H1 (cell line): ENCODE data around the gene ELF4. TPM values are rescaled to one million over a fixed set of nuclear protein-coding genes. Genes with fewer than 3 reads are reported as not detected.

Source experiments
- CTCF ChIA-PET: fragments of 300-600 bp; sonication (Branson Sonifier 250); formaldehyde crosslinking; loops from one replicate; lab custom pipeline; 2021; ENCODE audit not compliant: partially characterized antibody; lab: Charles Lee
- POLR2A ChIA-PET: fragments of 300-600 bp; sonication (Branson Sonifier 250); formaldehyde crosslinking; loops from one replicate; lab custom pipeline; 2021; ENCODE audit warnings: inconsistent platforms; ENCODE audit not compliant: partially characterized antibody; lab: Charles Lee
- DNase-seq, 2 experiments: peaks; one replicate each; pipeline versions ENCODE4 v3.0.0 to v3.0.0-alpha.2; 2010 to 2022; ENCODE audit warnings: low spot score in 2 of 2, low read depth in 1 of 2, mixed read lengths in 1 of 2
- FAIRE-seq: peaks from 2 replicates; lab custom pipeline; 2011; peaks lifted over from hg19 to GRCh38; lab: Jason Lieb, UNC
- H2AFZ ChIP-seq: 2 replicates; pipeline ENCODE4 v1.8.1; 2012; ENCODE audit warnings: low read length, inconsistent platforms
- H2AK5ac ChIP-seq: 2 replicates; pipeline ENCODE4 v1.6.1; 2013; ENCODE audit warnings: low read depth, low read length
- H2BK120ac ChIP-seq: replicated peaks from 2 replicates; pipeline ENCODE3; 2013; ENCODE audit warnings: low read depth, low read length, inconsistent platforms
- H2BK12ac ChIP-seq: 2 replicates; pipeline ENCODE4 v1.6.1; 2013; ENCODE audit warnings: low read depth, low read length
- H2BK15ac ChIP-seq: 2 replicates; pipeline ENCODE4 v1.6.1; 2013; ENCODE audit warnings: low read length
- H2BK20ac ChIP-seq: 2 replicates; pipeline ENCODE4 v1.6.1; 2013; ENCODE audit warnings: low read length
- H2BK5ac ChIP-seq: 2 replicates; pipeline ENCODE4 v1.6.1; 2013; ENCODE audit warnings: low read depth, low read length
- H3K14ac ChIP-seq: 2 replicates; pipeline ENCODE4 v1.6.1; 2013; ENCODE audit warnings: inconsistent platforms; ENCODE audit not compliant: insufficient read length
- H3K18ac ChIP-seq: 2 replicates; pipeline ENCODE4 v1.6.1; 2013; ENCODE audit warnings: low read length; ENCODE audit errors: extremely low read depth
- H3K23ac ChIP-seq: 2 replicates; pipeline ENCODE4 v1.6.1; 2013; ENCODE audit warnings: inconsistent platforms; ENCODE audit not compliant: insufficient read length
- H3K23me2 ChIP-seq: 2 replicates; pipeline ENCODE4 v1.6.1; 2013; ENCODE audit warnings: low read depth, low read length
- H3K27ac ChIP-seq: 2 replicates; pipeline ENCODE4 v1.6.1; 2011; ENCODE audit warnings: low read depth, low read length, inconsistent platforms
- H3K27me3 ChIP-seq, 4 experiments: replicated peaks in 1 of 4; 1 replicate in 1 of 4; 2 replicates in 3 of 4; pipeline versions ENCODE4 v1.6.1 to v1.8.1; 2011 to 2013; ENCODE audit warnings: low read length in 3 of 4, mild to moderate bottlenecking in 3 of 4, inconsistent platforms in 2 of 4, mixed read lengths in 2 of 4, moderate library complexity in 1 of 4; ENCODE audit not compliant: control insufficient read depth in 3 of 4, insufficient read depth in 3 of 4; ENCODE audit errors: extremely low read depth in 1 of 4
- H3K36me3 ChIP-seq, 4 experiments: 2 replicates each; pipeline versions ENCODE4 v1.6.1 to v1.8.1; 2011 to 2013; ENCODE audit warnings: mild to moderate bottlenecking in 4 of 4, low read length in 3 of 4, moderate library complexity in 2 of 4, control low read depth in 1 of 4, inconsistent platforms in 1 of 4; ENCODE audit not compliant: insufficient read depth in 4 of 4, control insufficient read depth in 2 of 4
- H3K4ac ChIP-seq: replicated peaks from 2 replicates; pipeline ENCODE3; 2013; ENCODE audit warnings: low read length, low read depth, mixed read lengths, inconsistent platforms; ENCODE audit not compliant: insufficient read length
- H3K4me1 ChIP-seq, 4 experiments: replicated peaks in 1 of 4; 1 replicate in 1 of 4; 2 replicates in 3 of 4; pipeline versions ENCODE4 v1.6.1 to v1.8.1; 2011 to 2013; ENCODE audit warnings: low read length in 3 of 4, inconsistent platforms in 2 of 4, mixed read lengths in 1 of 4; ENCODE audit not compliant: insufficient read depth in 4 of 4, control insufficient read depth in 3 of 4
- H3K4me2 ChIP-seq, 2 experiments: 2 replicates each; pipeline versions ENCODE4 v1.6.1 to v1.8.1; 2011 to 2013; ENCODE audit warnings: low read depth in 2 of 2, low read length in 2 of 2, control low read depth in 1 of 2, inconsistent platforms in 1 of 2, mild to moderate bottlenecking in 1 of 2; ENCODE audit not compliant: insufficient read depth in 1 of 2
- H3K4me3 ChIP-seq, 4 experiments: fragments of 200-600, 300-600 bp in 1 of 4; sonication (generic), shearing (Covaris generic), sonication (Bioruptor Twin) in 1 of 4; 2 replicates each; pipeline versions ENCODE4 v1.5.1 to v1.8.1; 2011 to 2016; ENCODE audit warnings: low read length in 4 of 4, low read depth in 3 of 4, control low read depth in 2 of 4, inconsistent platforms in 2 of 4, mild to moderate bottlenecking in 2 of 4, mixed read lengths in 1 of 4, moderate library complexity in 1 of 4; ENCODE audit not compliant: insufficient read depth in 2 of 4; ENCODE audit errors: extremely low read depth in 1 of 4
- H3K56ac ChIP-seq: replicated peaks from 2 replicates; pipeline ENCODE3; 2013; ENCODE audit warnings: low read depth, mild to moderate bottlenecking, mixed read lengths, low read length, inconsistent platforms; ENCODE audit not compliant: insufficient read length
- H3K79me1 ChIP-seq: 2 replicates; pipeline ENCODE4 v1.6.1; 2013; ENCODE audit warnings: low read depth, low read length, control low read depth
- H3K79me2 ChIP-seq, 2 experiments: 2 replicates each; pipeline versions ENCODE4 v1.6.1 to v1.8.1; 2012 to 2013; ENCODE audit warnings: low read length in 2 of 2, mild to moderate bottlenecking in 2 of 2, inconsistent platforms in 1 of 2; ENCODE audit not compliant: insufficient read depth in 2 of 2, control insufficient read depth in 1 of 2
- H3K9ac ChIP-seq, 4 experiments: replicated peaks in 1 of 4; 1 replicate in 1 of 4; 2 replicates in 3 of 4; pipeline versions ENCODE4 v1.6.1 to v1.8.1; 2011 to 2013; ENCODE audit warnings: low read depth in 3 of 4, low read length in 3 of 4, control low read depth in 2 of 4, mild to moderate bottlenecking in 2 of 4, moderate library complexity in 2 of 4, inconsistent platforms in 1 of 4; ENCODE audit errors: extremely low read depth in 1 of 4
- H3K9me3 ChIP-seq, 2 experiments: 2 replicates each; pipeline versions ENCODE4 v1.6.1 to v1.8.1; 2012 to 2013; ENCODE audit warnings: mild to moderate bottlenecking in 2 of 2, moderate library complexity in 2 of 2, control low read depth in 1 of 2, inconsistent platforms in 1 of 2, low read depth in 1 of 2, low read length in 1 of 2, mixed read lengths in 1 of 2; ENCODE audit not compliant: insufficient read depth in 2 of 2
- H4K20me1 ChIP-seq, 2 experiments: replicated peaks in 1 of 2; 2 replicates each; pipeline versions ENCODE3 to v1.8.1; 2011 to 2013; ENCODE audit warnings: inconsistent platforms in 2 of 2, low read length in 2 of 2, mild to moderate bottlenecking in 1 of 2; ENCODE audit not compliant: insufficient read depth in 2 of 2, control insufficient read depth in 1 of 2
- H4K5ac ChIP-seq: 2 replicates; pipeline ENCODE4 v1.6.1; 2013; ENCODE audit warnings: low read length, low read depth, mixed read lengths, inconsistent platforms; ENCODE audit not compliant: insufficient read length
- H4K8ac ChIP-seq: 2 replicates; pipeline ENCODE4 v1.8.0; 2013; ENCODE audit warnings: mild to moderate bottlenecking, moderate library complexity, low read length, inconsistent platforms; ENCODE audit not compliant: insufficient read depth; ENCODE audit errors: extremely low read depth
- H4K91ac ChIP-seq: replicated peaks from 2 replicates; pipeline ENCODE3; 2013; ENCODE audit warnings: low read length, mixed read lengths, inconsistent platforms; ENCODE audit not compliant: insufficient read length
- EZH2 ChIP-seq: fragments of 200-600 bp; sonication (generic); IDR thresholded peaks from 2 replicates; pipeline ENCODE4 v1.7.1; 2012; ENCODE audit warnings: low read depth, mild to moderate bottlenecking, moderate library complexity, low read length, inconsistent platforms; ENCODE audit not compliant: severe bottlenecking
- KDM4A ChIP-seq: IDR thresholded peaks from one replicate; pipeline ENCODE4 v1.7.1; 2012; ENCODE audit warnings: low read depth, mild to moderate bottlenecking, moderate library complexity, low read length, inconsistent platforms; ENCODE audit not compliant: severe bottlenecking
- MAX ChIP-seq: IDR thresholded peaks from 2 replicates; pipeline ENCODE4 v1.6.1; 2012; ENCODE audit warnings: inconsistent platforms
- NRF1 ChIP-seq: IDR thresholded peaks from 2 replicates; pipeline ENCODE4 v1.6.1; 2011; ENCODE audit warnings: mild to moderate bottlenecking, low read depth, low read length, improper control_type of control experiment
- RAD21 ChIP-seq, 2 experiments: IDR thresholded peaks in 1 of 2; conservative IDR thresholded peaks in 1 of 2; 2 replicates each; pipeline ENCODE4 v1.6.1; 2011; ENCODE audit warnings: low read depth in 2 of 2, low read length in 2 of 2, improper control_type of control experiment in 1 of 2, inconsistent platforms in 1 of 2, mild to moderate bottlenecking in 1 of 2, moderate library complexity in 1 of 2
- SAP30 ChIP-seq: fragments of 300-600 bp; sonication (generic); IDR thresholded peaks from 2 replicates; pipeline ENCODE4 v1.7.1; 2012; ENCODE audit warnings: low read length, moderate library complexity, mild to moderate bottlenecking, inconsistent platforms; ENCODE audit not compliant: insufficient read depth, insufficient replicate concordance
- SP2 ChIP-seq: IDR thresholded peaks from 2 replicates; pipeline ENCODE4 v1.6.1; 2012; ENCODE audit warnings: mild to moderate bottlenecking, low read length, inconsistent platforms
- SUZ12 ChIP-seq: fragments of 200-600 bp; sonication (generic); IDR thresholded peaks from 2 replicates; pipeline ENCODE4 v1.6.1; 2012; ENCODE audit warnings: mild to moderate bottlenecking, inconsistent platforms, low read length, moderate library complexity, mixed read lengths
- ZNF274 ChIP-seq: IDR thresholded peaks from 2 replicates; pipeline ENCODE4 v1.7.0; 2012; ENCODE audit warnings: low read length, borderline replicate concordance; ENCODE audit errors: extremely low read depth
- WGBS, 2 experiments: shearing (Covaris generic) in 1 of 2; methylation state at CpG; one replicate each; pipeline versions ENCODE4 v1.1.6 to v1.1.7; 2013 to 2015; ENCODE audit warnings: low lambda C conversion rate in 2 of 2, mixed read lengths in 2 of 2, inconsistent platforms in 1 of 2, low coverage in 1 of 2, missing lambda C conversion rate in 1 of 2; ENCODE audit not compliant: insufficient replicate concordance in 2 of 2, insufficient coverage in 1 of 2, insufficient read length in 1 of 2; ENCODE audit errors: extremely low coverage in 1 of 2, missing lambda C conversion rate in 1 of 2; 5-methylcytosine and 5-hydroxymethylcytosine counted together
- polyA plus RNA-seq, 7 experiments: library from polyadenylated mRNA; depleted of rRNA in 3 of 7; stranded (reverse) in 5 of 7; unstranded in 2 of 7; fragments of >200 nt in 5 of 7; fragments of 200-250 nt in 2 of 7; gene quantifications; 1 replicate in 5 of 7; 2 replicates in 1 of 7; 4 replicates in 1 of 7; pipeline versions ENCODE4 v1.2.1 to v1.2.3, GENCODE V29; 2011 to 2013; ENCODE audit warnings: missing spikeins in 2 of 7, mixed read lengths in 2 of 7
- total RNA-seq: library from RNA; stranded (reverse); fragmentation: NEBNext Ultra II Directional; extraction: Animal tissue kit (Norgen Biotek cat#: 25700); gene quantifications from 2 replicates; pipeline ENCODE4 v1.2.1, GENCODE V29; 2021

Gene ELF4
- total and polyA plus RNA-seq, 2 of the 8 experiments (the other 6 are each of a cell fraction or from before 2014, with no cell fraction given): 1.8 to 2.0 TPM

- peak in 1 of 2 experiments; percentile 53 for DNase-seq
- TF ChIP-seq SP2: no peak
- peak; percentile 72 for TF ChIP-seq MAX
- no peak for TF ChIP-seq NRF1
- peak; percentile 60 for TF ChIP-seq EZH2
- no peak for TF ChIP-seq SAP30
- TF ChIP-seq RAD21 (IDR thresholded peaks at IDR 0.05 in 1 of 2, conservative IDR thresholded peaks at IDR 0.05 in 1 of 2; ENCODE audit: low read depth in 2 of 2, low read length in 2 of 2): no peak
- peak; percentile 12 for TF ChIP-seq KDM4A
- TF ChIP-seq ZNF274: no peak
- TF ChIP-seq SUZ12: peak; percentile 79
Observed at GRCh38 chrX:130109429-130110378, 593 bp downstream of the ELF4 start.

More at GRCh38 chrX:130109429-130110378, 593 bp downstream of the ELF4 start:
- POLR2A ChIA-PET: no interaction called here
- Histone ChIP-seq H3K27ac (no peak overlapping the region), H3K4me3 (peak overlapping the region; percentile 23 to 58 (median 38)), H3K14ac (no peak overlapping the region), H3K27me3 (peaks cover 20 to 37% (median 32%) of the 10 kb centered on the region in 4 experiments), H4K5ac (no peak overlapping the region), H2BK5ac (no peak overlapping the region), H2BK20ac (no peak overlapping the region), H2AFZ (no peak overlapping the region), H2AK5ac (no peak overlapping the region), H3K18ac (no peak overlapping the region), H3K4me2 (peak overlapping the region; percentile 61 to 82), H3K79me2 (no peaks in the 10 kb centered on the region), H3K79me1 (no peaks in the 10 kb centered on the region), H3K9ac (no peak overlapping the region), H3K9me3 (no peaks in the 10 kb centered on the region), H3K4me1 (peaks cover 0 to 13% (median 0%) of the 10 kb centered on the region in 4 experiments; a peak in 3 of 7 replicates), H4K91ac (no peak overlapping the region), H2BK12ac (no peak overlapping the region), H3K36me3 (peaks cover 0 to 3% (median 0%) of the 10 kb centered on the region in 4 experiments; a peak in 1 of 8 replicates), H2BK120ac (no peak overlapping the region), H4K8ac (peak overlapping the region; percentile 68; the same call in 1 of the 2 replicates), H3K23me2 (peaks cover 2% of the 10 kb centered on the region; the same call in 1 of the 2 replicates), H3K4ac (no peak overlapping the region), H4K20me1 (peaks cover 0 to 4% of the 10 kb centered on the region in 2 experiments), H3K56ac (no peak overlapping the region), H3K23ac (no peak overlapping the region), H2BK15ac (no peak overlapping the region)
- CTCF ChIA-PET: interaction anchor here (0.7 to 2.8 kb wide), 7 partner anchors 10 to 56 kb away, joined by 3 to 12 read pairs (median 4); no protein-coding TSS in a partner anchor
- FAIRE-seq: no peak
- WGBS, 2 experiments: 4% methylated on average over 26 of the region's 81 CpGs; no CpG with 5 or more reads in 1 of the 2 experiments
